GM18502 (cell line): ENCODE measurements around the gene ATXN1.

Source experiments
- ATAC-seq: cut with Tn5 transposase; IDR thresholded peaks from one replicate; pipeline ENCODE4 v1.9.1; 2021; ENCODE audit warnings: mild to moderate bottlenecking; ENCODE audit not compliant: unreplicated experiment, poor library complexity

ATXN1 gene

GRCh38 chr6:16764188-16764950 lies 3.1 kb upstream of the ATXN1 start:
- no peak for ATAC-seq

DNA sequence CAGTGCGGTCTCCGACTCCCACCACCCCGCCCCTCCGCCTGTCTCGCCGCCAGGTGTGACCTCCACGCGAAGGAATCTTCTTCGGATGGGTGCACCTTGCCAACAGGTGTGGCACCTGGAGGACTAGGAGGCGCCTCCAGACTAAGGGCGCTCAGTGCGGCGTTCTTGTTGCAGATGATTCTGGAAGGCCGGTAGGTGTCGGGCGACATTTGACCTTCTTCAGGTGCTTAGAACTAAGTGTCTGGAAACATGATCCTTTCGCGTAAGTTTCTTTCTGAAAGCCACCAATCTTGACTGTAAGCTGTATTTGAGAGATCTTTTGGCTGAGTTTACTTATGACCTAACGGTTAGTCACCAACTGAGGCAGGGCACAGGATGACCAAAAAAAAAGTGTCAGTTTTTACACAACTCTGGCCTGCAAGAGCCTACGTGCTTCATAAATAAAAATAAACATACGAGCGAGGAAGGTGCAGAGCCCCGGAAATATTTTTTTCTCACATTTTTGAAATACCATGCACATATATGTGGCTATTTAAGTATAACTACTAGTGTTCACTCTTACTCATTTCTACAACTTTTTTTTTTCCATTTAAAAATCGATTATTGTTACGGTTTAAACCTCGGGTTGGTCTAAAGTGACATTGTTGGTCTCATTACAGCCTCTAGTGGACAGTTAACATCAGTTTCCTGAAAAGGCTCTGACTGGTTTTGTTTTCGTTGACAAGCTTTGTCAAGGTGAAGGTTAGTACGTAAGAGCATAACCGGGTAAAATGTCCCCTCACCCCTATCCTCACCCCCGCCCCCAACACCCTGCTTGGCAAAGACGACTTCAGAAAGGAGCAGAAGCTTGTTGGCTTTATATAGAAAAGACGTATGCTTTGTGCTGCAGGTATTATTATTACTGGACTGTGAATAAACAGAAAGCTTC lies 1.6 kb upstream of the ATXN1 start:
- ATAC-seq = peak; percentile 37

DNA sequence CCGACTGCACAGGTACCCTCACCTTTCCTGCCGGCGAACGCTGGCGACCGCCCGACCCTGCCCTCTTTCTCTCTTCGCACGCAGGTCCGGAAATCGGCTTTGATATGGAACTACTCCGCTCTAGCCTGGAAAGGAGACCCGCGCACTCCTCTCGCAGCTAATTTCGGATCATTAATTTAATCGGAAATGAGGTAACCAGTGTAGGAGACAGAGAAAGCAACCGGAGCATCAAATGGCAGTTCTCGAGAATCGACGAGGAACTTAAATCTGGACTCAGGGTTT lies 949 bp upstream of the ATXN1 start:
- peak; percentile 0 for ATAC-seq

- ATAC-seq = peak; percentile 48
Observed at GRCh38 chr6:16761471-16762267, 409 bp upstream of the ATXN1 start.

DNA sequence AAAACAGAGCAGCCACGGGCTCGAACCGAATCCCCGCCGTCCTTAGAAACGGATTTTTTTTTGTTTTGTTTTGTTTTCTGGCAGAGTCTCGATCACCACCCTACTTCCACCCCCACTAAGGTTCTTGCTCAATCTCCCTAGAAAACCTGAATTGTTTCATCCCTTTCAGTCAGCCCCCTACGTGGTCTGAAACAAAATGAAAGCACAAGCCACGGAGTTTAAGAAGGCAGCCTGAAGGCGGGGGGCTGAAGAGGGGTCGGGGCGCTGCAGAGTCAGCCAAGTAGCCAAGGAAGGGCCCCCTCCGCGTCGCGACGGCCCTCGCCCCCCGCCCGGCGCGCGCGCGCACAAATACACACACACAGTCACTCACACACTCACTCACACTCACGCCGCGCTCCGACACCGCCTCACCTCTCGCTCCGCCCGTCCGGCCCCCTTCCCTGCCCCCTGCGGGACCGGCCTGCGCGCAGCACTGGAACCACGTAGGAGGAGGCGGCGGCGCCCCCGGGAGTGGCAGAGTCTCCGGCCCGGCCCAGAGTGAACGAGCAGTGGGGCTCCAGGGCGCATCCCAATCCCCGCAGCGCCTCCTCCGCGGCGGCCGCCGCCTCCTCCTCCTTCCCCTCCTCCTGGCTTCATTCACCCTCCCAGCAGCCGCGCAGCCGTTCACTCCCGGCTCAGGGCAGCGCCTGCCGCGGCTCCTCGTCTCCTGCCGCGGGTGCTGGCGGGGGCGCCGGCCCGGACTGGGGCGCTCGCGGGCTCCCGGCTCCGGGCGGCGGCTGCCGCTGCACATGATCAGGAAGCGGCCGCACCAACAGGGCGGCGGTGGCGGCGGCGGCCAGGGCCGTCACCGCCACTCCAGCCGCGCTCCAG lies 1.4 kb downstream of the ATXN1 start:
- ATAC-seq = peak; percentile 45

- ATAC-seq = no peak
Observed at GRCh38 chr6:16759181-16759645, 2.0 kb downstream of the ATXN1 start.

DNA sequence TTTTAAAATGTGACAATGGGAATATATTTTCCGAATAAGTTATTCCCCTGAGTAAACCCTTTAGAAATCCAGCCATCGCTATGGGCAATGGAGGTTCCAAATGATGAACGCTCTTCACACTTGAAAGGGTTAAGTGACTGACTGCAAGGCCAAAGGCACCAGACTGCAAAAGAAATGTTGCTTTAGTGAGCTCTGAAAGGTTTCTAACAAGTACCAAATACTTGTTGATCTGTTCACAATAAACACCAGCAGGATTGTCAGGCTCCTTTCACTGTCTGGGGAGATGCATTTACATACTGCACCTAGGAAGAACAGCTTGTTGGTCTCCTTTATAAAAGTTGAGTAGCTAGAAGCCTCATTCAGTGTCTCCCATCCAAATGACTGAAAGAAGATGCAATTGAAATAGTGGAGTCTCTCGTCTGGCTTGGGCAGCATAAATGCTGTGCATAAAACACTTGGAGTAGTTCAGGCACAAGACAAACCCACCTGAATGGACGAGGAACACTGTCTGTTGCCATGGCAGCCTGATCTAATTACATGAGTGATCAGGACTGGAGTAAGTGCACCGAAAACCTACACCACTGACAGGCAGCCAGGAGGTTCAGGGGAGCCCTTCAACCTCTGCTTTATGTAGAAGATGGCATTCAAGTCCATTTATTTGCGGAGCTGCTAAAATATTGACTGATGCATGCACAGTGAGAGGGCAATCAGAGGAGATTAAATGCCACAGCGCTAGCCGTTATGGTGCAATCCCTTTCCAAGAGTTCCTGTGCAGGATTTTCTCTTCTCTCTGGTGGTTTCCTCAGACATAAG lies 2.9 kb downstream of the ATXN1 start:
- no peak for ATAC-seq

DNA sequence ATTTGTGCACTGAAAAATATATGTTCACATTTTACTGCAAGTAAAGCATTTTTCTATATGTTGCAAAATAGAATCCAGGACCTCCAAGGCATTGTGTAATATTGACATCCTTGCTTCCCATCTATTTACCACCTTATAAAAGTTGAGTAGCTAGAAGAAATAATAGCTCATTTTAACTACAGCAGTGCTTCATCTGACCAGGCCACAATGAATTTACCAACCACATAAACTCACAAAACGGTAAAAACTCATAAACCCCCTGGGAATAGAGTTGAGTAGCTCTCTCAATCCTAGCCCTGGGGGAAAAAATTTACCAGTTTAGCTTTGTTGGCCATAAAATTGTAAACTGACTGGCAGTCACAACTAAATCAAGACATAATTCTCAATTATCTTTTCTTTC lies 3.9 kb downstream of the ATXN1 start:
- ATAC-seq = no peak

DNA sequence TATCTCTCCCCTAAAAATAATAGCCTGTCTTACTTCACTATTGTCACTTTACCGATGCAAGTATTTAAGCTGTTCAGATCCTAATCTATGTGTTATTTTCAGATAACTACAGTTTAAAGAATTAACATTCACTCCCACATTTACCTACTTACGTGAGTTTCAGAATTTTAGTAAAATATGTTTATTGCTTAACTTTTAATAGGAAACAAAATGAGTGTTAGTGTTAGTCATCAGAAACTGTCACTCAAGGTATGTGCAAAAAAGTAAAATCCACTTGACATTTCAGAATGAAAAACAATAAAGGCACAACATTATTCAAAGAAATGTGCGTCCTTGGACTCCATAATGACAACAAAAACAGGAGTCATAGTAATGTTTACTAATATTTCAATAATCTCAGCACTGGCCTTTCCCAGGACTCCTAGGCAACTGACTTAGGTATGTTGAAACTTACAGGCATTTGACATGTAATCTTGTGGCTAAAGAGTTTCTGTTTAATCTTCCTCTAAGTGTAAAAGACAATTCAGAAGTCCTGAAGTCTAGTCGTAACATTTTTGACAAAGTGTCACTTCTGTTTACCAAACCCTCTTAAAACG lies 4.5 kb downstream of the ATXN1 start:
- no peak for ATAC-seq

- ATAC-seq = no peak
Observed at GRCh38 chr6:16755544-16755943, 5.7 kb downstream of the ATXN1 start.

GRCh38 chr6:16754876-16755275 lies 6.4 kb downstream of the ATXN1 start:
- ATAC-seq = no peak

GRCh38 chr6:16754274-16754673 lies 7.0 kb downstream of the ATXN1 start:
- no peak for ATAC-seq

GRCh38 chr6:16753341-16753740 lies 7.9 kb downstream of the ATXN1 start:
- ATAC-seq = no peak

GRCh38 chr6:16752206-16752866 lies 8.9 kb downstream of the ATXN1 start:
- no peak for ATAC-seq

- no peak for ATAC-seq
Observed at GRCh38 chr6:16751251-16751946, 9.9 kb downstream of the ATXN1 start.

GRCh38 chr6:16750566-16750965 lies 10.7 kb downstream of the ATXN1 start:
- no peak for ATAC-seq
